ENCODE data around the gene KSR2. TPM values are rescaled to one million over a fixed set of nuclear protein-coding genes. Genes with fewer than 3 reads are reported as not detected.
A peak's percentile ranks its signal among the peaks of the same experiment; 100 is the strongest.

Gene KSR2
- total and polyA plus RNA-seq, 7 donors: under 0.01 to 0.04 (median 0.02) TPM; not detected in 2

DNA sequence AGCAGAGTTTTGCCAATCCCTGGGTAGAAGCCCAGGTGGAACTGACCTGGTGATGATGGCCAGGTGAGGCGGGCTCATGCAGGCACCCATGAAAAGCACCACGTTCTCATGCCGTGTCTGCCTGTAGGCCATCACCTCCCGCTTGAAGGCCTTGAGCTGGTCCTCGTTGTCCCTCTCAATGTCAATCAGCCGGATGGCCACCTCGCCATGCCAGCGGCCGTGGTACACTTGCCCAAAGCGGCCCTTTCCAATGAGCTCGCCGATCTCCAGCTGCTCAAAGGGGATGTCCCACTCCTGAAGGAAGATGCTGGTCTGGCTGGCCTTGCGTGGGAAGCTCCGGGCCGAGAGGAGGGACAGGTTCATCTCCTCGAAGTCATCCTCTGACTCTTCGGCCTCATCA, 444.0 kb downstream of the KSR2 start:
- DNase-seq (no peak), ATAC-seq (no peak)
- Histone ChIP-seq H3K4me3 (no peak overlapping the region), H3K9me3 (no peaks in the 10 kb centered on the region), H3K27me3 (ENCODE audit: insufficient read depth in 3 of 3, low read length in 2 of 3) (no peaks in the 10 kb centered on the region), H3K27ac (no peak overlapping the region), H3K36me3 (ENCODE audit: insufficient read depth in 1 of 2, low read depth in 1 of 2) (no peaks in the 10 kb centered on the region), H3K4me1 (peaks cover 24% of the 10 kb centered on the region)
- 94 to 97% (median 95%) methylated on average over 16 to 17 of the region's 17 CpGs for WGBS, 3 donors
- TF ChIP-seq, protein P1, sequence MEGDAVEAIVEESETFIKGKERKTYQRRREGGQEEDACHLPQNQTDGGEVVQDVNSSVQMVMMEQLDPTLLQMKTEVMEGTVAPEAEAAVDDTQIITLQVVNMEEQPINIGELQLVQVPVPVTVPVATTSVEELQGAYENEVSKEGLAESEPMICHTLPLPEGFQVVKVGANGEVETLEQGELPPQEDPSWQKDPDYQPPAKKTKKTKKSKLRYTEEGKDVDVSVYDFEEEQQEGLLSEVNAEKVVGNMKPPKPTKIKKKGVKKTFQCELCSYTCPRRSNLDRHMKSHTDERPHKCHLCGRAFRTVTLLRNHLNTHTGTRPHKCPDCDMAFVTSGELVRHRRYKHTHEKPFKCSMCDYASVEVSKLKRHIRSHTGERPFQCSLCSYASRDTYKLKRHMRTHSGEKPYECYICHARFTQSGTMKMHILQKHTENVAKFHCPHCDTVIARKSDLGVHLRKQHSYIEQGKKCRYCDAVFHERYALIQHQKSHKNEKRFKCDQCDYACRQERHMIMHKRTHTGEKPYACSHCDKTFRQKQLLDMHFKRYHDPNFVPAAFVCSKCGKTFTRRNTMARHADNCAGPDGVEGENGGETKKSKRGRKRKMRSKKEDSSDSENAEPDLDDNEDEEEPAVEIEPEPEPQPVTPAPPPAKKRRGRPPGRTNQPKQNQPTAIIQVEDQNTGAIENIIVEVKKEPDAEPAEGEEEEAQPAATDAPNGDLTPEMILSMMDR (IDR thresholded peaks at IDR 0.05): no peak
- intact Hi-C loops (cut with DNase I): no loop called here

DNA sequence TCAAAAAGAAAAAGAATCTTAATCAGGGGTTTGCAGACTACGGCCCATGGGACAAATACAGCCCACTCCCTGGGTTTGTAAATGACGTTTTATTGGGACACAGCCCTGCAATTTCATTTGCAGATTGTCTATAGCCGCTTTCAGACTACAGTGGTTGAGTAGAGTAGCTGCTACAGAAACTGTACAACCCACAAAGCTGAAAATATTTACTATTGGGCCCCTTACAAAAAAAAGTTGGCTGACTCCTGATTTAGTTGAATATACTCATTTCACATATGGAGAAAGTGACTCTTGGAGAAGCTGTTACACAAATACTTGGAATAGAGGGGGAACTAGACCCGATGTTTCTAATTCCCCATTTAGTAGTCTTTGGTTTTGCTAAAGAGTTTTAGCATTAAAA, 444.8 kb downstream of the KSR2 start:
- Histone ChIP-seq H3K4me1 (peaks cover 22% of the 10 kb centered on the region), H3K4me3 (no peak overlapping the region), H3K36me3 (ENCODE audit: insufficient read depth in 1 of 2, low read depth in 1 of 2) (no peaks in the 10 kb centered on the region), H3K9me3 (no peaks in the 10 kb centered on the region), H3K27ac (no peak overlapping the region), H3K27me3 (ENCODE audit: insufficient read depth in 3 of 3, low read length in 2 of 3) (no peaks in the 10 kb centered on the region)
- TF ChIP-seq, protein P1 (IDR thresholded peaks at IDR 0.05): no peak
- DNase-seq (no peak), ATAC-seq (no peak)
- intact Hi-C loops (cut with DNase I): no loop called here
- WGBS, 3 donors: 80 to 86% (median 82%) methylated on average over 4 of the region's 4 CpGs

- DNase-seq: no peak
- TF ChIP-seq, protein P1 (IDR thresholded peaks at IDR 0.05): no peak
- no peaks in the 10 kb centered on the region for H3K9me3 ChIP-seq
- H3K27me3 ChIP-seq (ENCODE audit: insufficient read depth in 3 of 3, low read length in 2 of 3): no peaks in the 10 kb centered on the region
- no peaks in the 10 kb centered on the region for H3K36me3 ChIP-seq (ENCODE audit: insufficient read depth in 1 of 2, low read depth in 1 of 2)
- peaks cover 14% of the 10 kb centered on the region for H3K4me1 ChIP-seq
- 18 to 50% (median 31%) methylated on average over 1 of the region's 1 CpG for WGBS, 3 donors
- intact Hi-C loops (cut with DNase I): no loop called here
- no peak overlapping the region for H3K4me3 ChIP-seq
- peak; percentile 45 to 85 (median 72) for ATAC-seq
- peak overlapping the region; percentile 41 for H3K27ac ChIP-seq
These were observed 446.2 kb downstream of the KSR2 start for GRCh38 chr12:117522559-117522958.

- no peak overlapping the region for H3K4me3 ChIP-seq
- DNase-seq: no peak
- intact Hi-C loops (cut with DNase I): no loop called here
- H3K36me3 ChIP-seq (ENCODE audit: insufficient read depth in 1 of 2, low read depth in 1 of 2): no peaks in the 10 kb centered on the region
- WGBS, 3 donors: 70 to 77% (median 73%) methylated on average over 5 of the region's 5 CpGs
- no peaks in the 10 kb centered on the region for H3K27me3 ChIP-seq (ENCODE audit: insufficient read depth in 3 of 3, low read length in 2 of 3)
- H3K27ac ChIP-seq: no peak overlapping the region
- TF ChIP-seq, protein P1 (IDR thresholded peaks at IDR 0.05): no peak
- H3K9me3 ChIP-seq: no peaks in the 10 kb centered on the region
- ATAC-seq: no peak
- H3K4me1 ChIP-seq: peaks cover 14% of the 10 kb centered on the region
These were observed 446.9 kb downstream of the KSR2 start for GRCh38 chr12:117521867-117522266.

- intact Hi-C loops (cut with DNase I): no loop called here
- 72 to 80% (median 72%) methylated on average over 7 of the region's 7 CpGs for WGBS, 3 donors
These were observed 447.4 kb downstream of the KSR2 start for GRCh38 chr12:117521346-117521745.

More at GRCh38 chr12:117521346-117521745, 447.4 kb downstream of the KSR2 start:
- peak in 3 of 4 donors; percentile 12 to 35 (median 27) for ATAC-seq
- Histone ChIP-seq H3K36me3 (ENCODE audit: insufficient read depth in 1 of 2, low read depth in 1 of 2) (no peaks in the 10 kb centered on the region), H3K27ac (no peak overlapping the region), H3K4me1 (peaks cover 14% of the 10 kb centered on the region), H3K4me3 (no peak overlapping the region), H3K9me3 (no peaks in the 10 kb centered on the region), H3K27me3 (ENCODE audit: insufficient read depth in 3 of 3, low read length in 2 of 3) (no peaks in the 10 kb centered on the region)
- TF ChIP-seq, protein P1 (IDR thresholded peaks at IDR 0.05): no peak
- no peak for DNase-seq

All from psoas muscle (tissue), 8 donors.